Kidney (tissue), 14 donors: ENCODE data around the gene SWI5. TPM values are rescaled to one million over a fixed set of nuclear protein-coding genes. Genes with fewer than 3 reads are reported as not detected.
A peak's percentile ranks its signal among the peaks of the same experiment; 100 is the strongest.

Source experiments
- DNase-seq, 5 donors: peaks; one replicate each; pipeline ENCODE4 v3.0.0-alpha.2; 2013 to 2020
- FAIRE-seq: peaks from 2 replicates; lab custom pipeline; 2012; peaks lifted over from hg19 to GRCh38; lab: Jason Lieb, UNC
- H3K27ac ChIP-seq, 2 donors: one replicate each; pipeline ENCODE4 v1.7.0; 2013; ENCODE audit warnings: low read depth in 2 of 2, low read length in 2 of 2, inconsistent platforms in 1 of 2
- H3K27me3 ChIP-seq: one replicate; pipeline ENCODE4 v1.7.1; 2013; ENCODE audit warnings: low read length, inconsistent platforms; ENCODE audit not compliant: control insufficient read depth, insufficient read depth
- H3K36me3 ChIP-seq, 3 donors: one replicate each; pipeline versions ENCODE4 v1.7.0 to v1.7.1; 2013; ENCODE audit warnings: low read length in 3 of 3, control low read depth in 1 of 3, inconsistent platforms in 1 of 3; ENCODE audit not compliant: insufficient read depth in 3 of 3, control insufficient read depth in 2 of 3
- H3K4me1 ChIP-seq, 3 donors: one replicate each; pipeline versions ENCODE4 v1.7.0 to v1.7.1; 2013; ENCODE audit warnings: low read length in 3 of 3, inconsistent platforms in 1 of 3, low read depth in 1 of 3; ENCODE audit not compliant: control insufficient read depth in 2 of 3, insufficient read depth in 2 of 3
- H3K4me3 ChIP-seq, 3 donors: one replicate each; pipeline versions ENCODE4 v1.7.0 to v1.8.1; 2013; ENCODE audit warnings: low read length in 3 of 3, control low read depth in 1 of 3, inconsistent platforms in 1 of 3
- H3K9ac ChIP-seq, 3 donors: one replicate each; pipeline versions ENCODE4 v1.7.0 to v1.7.1; 2013; ENCODE audit warnings: low read length in 3 of 3, control low read depth in 1 of 3, inconsistent platforms in 1 of 3
- H3K9me3 ChIP-seq, 3 donors: one replicate each; pipeline versions ENCODE4 v1.7.0 to v1.7.1; 2013; ENCODE audit warnings: low read length in 3 of 3, control low read depth in 1 of 3, inconsistent platforms in 1 of 3; ENCODE audit not compliant: control insufficient read depth in 2 of 3, insufficient read depth in 1 of 3
- intact Hi-C: fragments of 100-400 bp; cut with DNase I; formaldehyde crosslinking; loops from one replicate; pipeline ENCODE4 v1.11.1; 2022
- polyA plus RNA-seq: library from polyadenylated mRNA; stranded (reverse); fragments of 350-450 nt; fragmentation: Illumina TruSeq; extraction: RNeasy Lipid Tissue Mini Kit (QIAGEN cat#74804); gene quantifications from one replicate; pipeline ENCODE4 v1.2.3, GENCODE V29; 2014; ENCODE audit warnings: low read depth, low replicate concordance; ENCODE audit not compliant: insufficient read depth
- total RNA-seq: library from RNA; stranded (reverse); fragmentation: NEBNext Ultra II Directional; extraction: Animal tissue kit (Norgen Biotek cat#: 25700); gene quantifications from one replicate; pipeline ENCODE4 v1.2.1, GENCODE V29; 2021
- TF ChIP-seq, protein P1 (sequence below): IDR thresholded peaks from 3 replicates; pipeline ENCODE4 v1.5.1; 2012; ENCODE audit warnings: mild to moderate bottlenecking, moderate library complexity, borderline replicate concordance; ENCODE audit not compliant: insufficient read depth; ENCODE audit errors: extremely low read depth
- donor health status: control.
- donor health status: control.
- donor health status: control.
- donor health status: control.
- donor health status: control.
- donor health status: DM: yes; HTN: yes; CAD: no.
- donor health status: Normal renal cell carcinoma (clear cell type).

Gene SWI5
- total and polyA plus RNA-seq, 2 donors from 2014 or later: 20.3 to 67.8 TPM

DNA sequence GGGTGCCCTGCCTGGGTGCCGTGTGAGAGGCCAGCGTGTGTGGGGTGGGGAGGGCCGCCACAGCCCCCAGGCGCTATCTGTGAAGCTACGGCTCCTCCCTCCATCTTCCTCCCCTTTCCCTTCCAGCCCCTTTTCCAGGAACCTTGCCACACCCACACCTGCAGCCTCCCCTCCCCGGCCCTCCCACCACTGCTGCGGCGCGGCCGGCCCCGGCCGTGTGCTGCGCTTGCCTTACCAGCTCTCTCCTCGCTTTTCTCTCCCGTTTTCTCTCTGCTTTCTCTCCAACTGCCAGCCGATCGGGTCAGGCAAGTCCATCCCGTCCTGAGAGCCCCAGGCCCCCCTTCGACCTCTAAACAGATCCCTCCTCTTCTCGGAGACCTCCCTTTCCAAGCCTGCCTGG is 21.7 kb upstream of the SWI5 start:
- TF ChIP-seq, protein P1, sequence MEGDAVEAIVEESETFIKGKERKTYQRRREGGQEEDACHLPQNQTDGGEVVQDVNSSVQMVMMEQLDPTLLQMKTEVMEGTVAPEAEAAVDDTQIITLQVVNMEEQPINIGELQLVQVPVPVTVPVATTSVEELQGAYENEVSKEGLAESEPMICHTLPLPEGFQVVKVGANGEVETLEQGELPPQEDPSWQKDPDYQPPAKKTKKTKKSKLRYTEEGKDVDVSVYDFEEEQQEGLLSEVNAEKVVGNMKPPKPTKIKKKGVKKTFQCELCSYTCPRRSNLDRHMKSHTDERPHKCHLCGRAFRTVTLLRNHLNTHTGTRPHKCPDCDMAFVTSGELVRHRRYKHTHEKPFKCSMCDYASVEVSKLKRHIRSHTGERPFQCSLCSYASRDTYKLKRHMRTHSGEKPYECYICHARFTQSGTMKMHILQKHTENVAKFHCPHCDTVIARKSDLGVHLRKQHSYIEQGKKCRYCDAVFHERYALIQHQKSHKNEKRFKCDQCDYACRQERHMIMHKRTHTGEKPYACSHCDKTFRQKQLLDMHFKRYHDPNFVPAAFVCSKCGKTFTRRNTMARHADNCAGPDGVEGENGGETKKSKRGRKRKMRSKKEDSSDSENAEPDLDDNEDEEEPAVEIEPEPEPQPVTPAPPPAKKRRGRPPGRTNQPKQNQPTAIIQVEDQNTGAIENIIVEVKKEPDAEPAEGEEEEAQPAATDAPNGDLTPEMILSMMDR: no peak
- Histone ChIP-seq H3K36me3 (peaks cover 0 to 15% (median 15%) of the 10 kb centered on the region in 3 donors), H3K9ac (no peak overlapping the region), H3K27ac (no peak overlapping the region), H3K4me1 (peaks cover 0 to 7% (median 0%) of the 10 kb centered on the region in 3 donors), H3K27me3 (no peaks in the 10 kb centered on the region), H3K9me3 (no peaks in the 10 kb centered on the region), H3K4me3 (no peak overlapping the region)
- intact Hi-C loops: no loop called here
- DNase-seq (no peak), FAIRE-seq (no peak)

DNA sequence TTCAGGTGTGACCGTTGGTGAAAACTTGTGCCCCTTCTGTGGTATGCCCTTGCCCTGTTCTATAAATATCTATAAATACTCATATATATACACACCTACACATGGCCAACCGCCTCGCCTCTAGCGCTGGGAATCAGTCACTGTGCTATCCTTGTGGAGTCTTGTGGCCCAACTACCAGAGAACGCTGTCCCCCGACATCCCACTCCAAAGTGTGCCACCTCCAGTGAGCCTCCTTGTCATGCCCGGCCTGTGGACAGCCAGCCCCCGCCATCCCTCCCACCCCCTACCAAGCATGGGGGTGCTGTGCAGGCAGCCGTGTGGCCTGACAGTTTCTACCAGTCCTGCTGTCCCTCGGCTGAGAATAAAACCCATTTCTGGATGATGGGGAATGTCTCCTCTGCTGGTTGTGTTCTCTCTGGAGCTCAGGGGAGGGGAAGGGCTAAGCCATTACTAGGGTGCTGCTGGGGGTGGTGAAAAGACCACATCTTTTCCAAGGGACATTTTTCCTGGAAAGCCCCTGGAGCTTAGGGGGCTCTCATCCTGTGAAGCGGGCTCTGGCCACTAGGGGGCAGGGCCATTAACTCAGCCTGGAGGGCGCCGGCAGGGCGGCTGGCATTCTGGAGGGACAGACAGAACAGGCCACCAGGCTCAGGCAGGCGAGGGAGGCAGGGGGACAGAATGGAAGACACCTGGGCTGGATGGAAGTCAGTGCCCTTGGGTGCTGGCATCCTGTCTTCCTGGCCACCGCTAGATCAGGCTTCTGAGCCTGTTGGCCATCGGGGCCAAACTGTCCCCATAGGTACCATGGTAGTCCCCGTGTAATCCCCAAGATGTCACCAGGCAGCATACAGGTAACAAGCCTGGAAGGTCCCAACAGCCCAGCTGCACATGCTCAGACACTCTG is 21.0 kb upstream of the SWI5 start:
- intact Hi-C loops: no loop called here
- Histone ChIP-seq H3K27me3 (no peaks in the 10 kb centered on the region), H3K4me3 (no peak overlapping the region), H3K4me1 (peaks cover 0 to 7% (median 0%) of the 10 kb centered on the region in 3 donors), H3K9me3 (no peaks in the 10 kb centered on the region), H3K36me3 (peaks cover 0 to 23% (median 20%) of the 10 kb centered on the region in 3 donors), H3K27ac (no peak overlapping the region), H3K9ac (no peak overlapping the region)
- no peak for FAIRE-seq
- peak in 4 of 5 donors; percentile 70 to 87 (median 76) for DNase-seq
- TF ChIP-seq, protein P1: peak; percentile 52

DNA sequence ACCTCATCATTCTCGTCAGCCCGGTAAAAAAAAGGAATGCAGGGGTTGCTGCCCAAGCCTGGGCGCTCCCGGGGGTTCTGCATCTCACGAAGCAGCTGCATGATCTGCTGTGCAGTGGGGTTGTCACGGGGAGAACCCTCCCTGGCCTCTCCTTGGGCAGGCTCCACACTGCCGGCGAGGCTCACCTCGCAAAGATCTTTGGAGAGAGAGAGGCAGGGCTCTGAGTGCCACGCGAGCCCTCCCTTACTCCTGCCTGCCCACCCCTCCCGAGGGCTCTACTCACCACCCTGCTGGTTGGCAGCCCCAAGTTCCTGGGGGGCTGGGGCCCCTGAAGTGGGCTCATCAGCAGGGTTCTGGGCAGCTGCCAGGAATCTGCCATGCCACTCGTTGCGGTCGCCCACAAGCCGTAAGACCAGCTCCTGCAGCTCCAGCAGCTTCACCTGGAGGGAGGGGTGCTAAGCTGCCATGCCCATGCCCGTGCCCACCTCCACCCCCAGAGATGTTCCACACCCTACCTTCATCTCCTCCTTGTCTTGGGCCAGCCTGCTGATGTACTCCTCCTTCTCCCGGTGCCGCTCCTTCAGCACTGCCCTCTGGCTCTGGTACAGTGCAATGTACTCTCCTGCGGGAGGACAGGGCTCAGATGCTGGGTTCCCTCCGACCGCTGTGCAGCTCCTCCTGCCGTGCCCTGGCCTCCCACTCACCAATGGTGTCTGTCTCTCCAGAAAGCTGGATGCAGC is 18.8 kb upstream of the SWI5 start:
- DNase-seq (peak in 1 of 5 donors; percentile 67), FAIRE-seq (no peak)
- Histone ChIP-seq H3K27me3 (no peaks in the 10 kb centered on the region), H3K9ac (no peak overlapping the region), H3K4me3 (no peak overlapping the region), H3K36me3 (peaks cover 5 to 37% (median 28%) of the 10 kb centered on the region in 3 donors), H3K4me1 (peaks cover 0 to under 1% (median 0%) of the 10 kb centered on the region in 3 donors), H3K27ac (no peak overlapping the region), H3K9me3 (no peaks in the 10 kb centered on the region)
- TF ChIP-seq, protein P1: no peak
- intact Hi-C loops: no loop called here
